MG63 (cell line): Measurements from ENCODE around the gene BARX1. TPM values are rescaled to one million over a fixed set of nuclear protein-coding genes. Genes with fewer than 3 reads are reported as not detected.

Source experiments
- total RNA-seq: library from RNA; depleted of rRNA; stranded (reverse); fragments of >200 nt; shearing (Covaris generic); gene quantifications from 2 replicates; pipeline ENCODE4 v1.2.3, GENCODE V29; 2014; ENCODE audit warnings: low replicate concordance; rRNA removed

The BARX1 gene
- total RNA-seq, 1 experiment from 2014 or later = 176 TPM

Other genes starting within 250 kb of the BARX1 start
- 2.4 and 3.6 TPM in 2 replicates for gene PTPDC1, start 129.1 kb upstream of the BARX1 start, total RNA-seq